ENCODE results near the gene RXRG.

DNA sequence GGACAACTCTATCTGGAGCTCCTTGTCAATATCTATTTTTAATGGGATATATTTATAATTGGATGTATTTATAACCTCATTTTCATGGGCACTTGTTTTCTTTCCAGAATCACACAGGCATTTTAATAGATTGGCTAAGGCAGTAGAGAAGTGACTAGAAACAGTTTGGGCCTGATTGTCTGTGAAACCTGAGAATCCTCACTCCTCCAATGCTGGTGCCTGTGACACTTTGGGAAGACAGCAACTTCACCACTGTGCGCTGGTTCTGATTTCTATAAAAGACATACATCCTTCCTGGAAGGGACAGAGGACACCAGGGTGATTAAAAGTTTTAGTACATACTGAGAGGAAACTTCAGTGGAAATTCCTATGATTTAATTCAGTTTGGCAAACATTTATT is 39.6 kb upstream of the RXRG start:
- TF ChIP-seq EZH2 (IDR thresholded peaks at IDR 0.05; ENCODE audit: low read length, unreplicated experiment) (no peak), EZH2phosphoT487 (IDR thresholded peaks at IDR 0.05; ENCODE audit: borderline replicate concordance, low read length) (no peak)
- TF ChIP-seq, protein P1, sequence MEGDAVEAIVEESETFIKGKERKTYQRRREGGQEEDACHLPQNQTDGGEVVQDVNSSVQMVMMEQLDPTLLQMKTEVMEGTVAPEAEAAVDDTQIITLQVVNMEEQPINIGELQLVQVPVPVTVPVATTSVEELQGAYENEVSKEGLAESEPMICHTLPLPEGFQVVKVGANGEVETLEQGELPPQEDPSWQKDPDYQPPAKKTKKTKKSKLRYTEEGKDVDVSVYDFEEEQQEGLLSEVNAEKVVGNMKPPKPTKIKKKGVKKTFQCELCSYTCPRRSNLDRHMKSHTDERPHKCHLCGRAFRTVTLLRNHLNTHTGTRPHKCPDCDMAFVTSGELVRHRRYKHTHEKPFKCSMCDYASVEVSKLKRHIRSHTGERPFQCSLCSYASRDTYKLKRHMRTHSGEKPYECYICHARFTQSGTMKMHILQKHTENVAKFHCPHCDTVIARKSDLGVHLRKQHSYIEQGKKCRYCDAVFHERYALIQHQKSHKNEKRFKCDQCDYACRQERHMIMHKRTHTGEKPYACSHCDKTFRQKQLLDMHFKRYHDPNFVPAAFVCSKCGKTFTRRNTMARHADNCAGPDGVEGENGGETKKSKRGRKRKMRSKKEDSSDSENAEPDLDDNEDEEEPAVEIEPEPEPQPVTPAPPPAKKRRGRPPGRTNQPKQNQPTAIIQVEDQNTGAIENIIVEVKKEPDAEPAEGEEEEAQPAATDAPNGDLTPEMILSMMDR (conservative IDR thresholded peaks at IDR 0.05; ENCODE audit: low read depth, low read length), result no peak
